HG03432 (cell line): Measurements from ENCODE around the gene MGMT.

Experiments used
- ATAC-seq: cut with Tn5 transposase; IDR thresholded peaks from one replicate; pipeline ENCODE4 v1.9.1; 2021; ENCODE audit warnings: mild to moderate bottlenecking, moderate library complexity; ENCODE audit not compliant: unreplicated experiment

MGMT gene

GRCh38 chr10:129755158-129755591 is 288.1 kb downstream of the MGMT start:
- ATAC-seq = no peak

GRCh38 chr10:129755621-129756020 is 288.6 kb downstream of the MGMT start:
- ATAC-seq = no peak

GRCh38 chr10:129756912-129757901 is 290.2 kb downstream of the MGMT start:
- ATAC-seq = no peak

GRCh38 chr10:129758207-129759021 is 291.4 kb downstream of the MGMT start:
- no peak for ATAC-seq

- ATAC-seq = no peak
Observed at GRCh38 chr10:129759214-129760002, 292.4 kb downstream of the MGMT start.

- ATAC-seq = no peak
Observed at GRCh38 chr10:129760003-129760315, 292.9 kb downstream of the MGMT start.

- ATAC-seq = no peak
Observed at GRCh38 chr10:129760416-129760815, 293.4 kb downstream of the MGMT start.

GRCh38 chr10:129761197-129761972 is 294.3 kb downstream of the MGMT start:
- no peak for ATAC-seq

- ATAC-seq = no peak
Observed at GRCh38 chr10:129761981-129762956, 295.2 kb downstream of the MGMT start.

GRCh38 chr10:129764011-129764900 is 297.2 kb downstream of the MGMT start:
- ATAC-seq = no peak

- no peak for ATAC-seq
Observed at GRCh38 chr10:129764901-129765663, 298.0 kb downstream of the MGMT start.

GRCh38 chr10:129765664-129766550 is 298.9 kb downstream of the MGMT start:
- ATAC-seq = no peak

GRCh38 chr10:129766611-129767550 is 299.8 kb downstream of the MGMT start:
- ATAC-seq = no peak

GRCh38 chr10:129767751-129768150 is 300.7 kb downstream of the MGMT start:
- no peak for ATAC-seq
